H1 (cell line): Measurements from ENCODE around the gene CEP72. TPM values are rescaled to one million over a fixed set of nuclear protein-coding genes. Genes with fewer than 3 reads are reported as not detected.

Experiments
- CTCF ChIA-PET: fragments of 300-600 bp; sonication (Branson Sonifier 250); formaldehyde crosslinking; loops from one replicate; lab custom pipeline; 2021; ENCODE audit not compliant: partially characterized antibody; lab: Charles Lee
- POLR2A ChIA-PET: fragments of 300-600 bp; sonication (Branson Sonifier 250); formaldehyde crosslinking; loops from one replicate; lab custom pipeline; 2021; ENCODE audit warnings: inconsistent platforms; ENCODE audit not compliant: partially characterized antibody; lab: Charles Lee
- DNase-seq, 2 experiments: peaks; one replicate each; pipeline versions ENCODE4 v3.0.0 to v3.0.0-alpha.2; 2010 to 2022; ENCODE audit warnings: low spot score in 2 of 2, low read depth in 1 of 2, mixed read lengths in 1 of 2
- FAIRE-seq: peaks from 2 replicates; lab custom pipeline; 2011; peaks lifted over from hg19 to GRCh38; lab: Jason Lieb, UNC
- H2AFZ ChIP-seq: 2 replicates; pipeline ENCODE4 v1.8.1; 2012; ENCODE audit warnings: low read length, inconsistent platforms
- H2AK5ac ChIP-seq: 2 replicates; pipeline ENCODE4 v1.6.1; 2013; ENCODE audit warnings: low read depth, low read length
- H2BK120ac ChIP-seq: replicated peaks from 2 replicates; pipeline ENCODE3; 2013; ENCODE audit warnings: low read depth, low read length, inconsistent platforms
- H2BK12ac ChIP-seq: 2 replicates; pipeline ENCODE4 v1.6.1; 2013; ENCODE audit warnings: low read depth, low read length
- H2BK15ac ChIP-seq: 2 replicates; pipeline ENCODE4 v1.6.1; 2013; ENCODE audit warnings: low read length
- H2BK20ac ChIP-seq: 2 replicates; pipeline ENCODE4 v1.6.1; 2013; ENCODE audit warnings: low read length
- H2BK5ac ChIP-seq: 2 replicates; pipeline ENCODE4 v1.6.1; 2013; ENCODE audit warnings: low read depth, low read length
- H3K14ac ChIP-seq: 2 replicates; pipeline ENCODE4 v1.6.1; 2013; ENCODE audit warnings: inconsistent platforms; ENCODE audit not compliant: insufficient read length
- H3K18ac ChIP-seq: 2 replicates; pipeline ENCODE4 v1.6.1; 2013; ENCODE audit warnings: low read length; ENCODE audit errors: extremely low read depth
- H3K23ac ChIP-seq: 2 replicates; pipeline ENCODE4 v1.6.1; 2013; ENCODE audit warnings: inconsistent platforms; ENCODE audit not compliant: insufficient read length
- H3K23me2 ChIP-seq: 2 replicates; pipeline ENCODE4 v1.6.1; 2013; ENCODE audit warnings: low read depth, low read length
- H3K27ac ChIP-seq: 2 replicates; pipeline ENCODE4 v1.6.1; 2011; ENCODE audit warnings: low read depth, low read length, inconsistent platforms
- H3K27me3 ChIP-seq, 4 experiments: replicated peaks in 1 of 4; 1 replicate in 1 of 4; 2 replicates in 3 of 4; pipeline versions ENCODE4 v1.6.1 to v1.8.1; 2011 to 2013; ENCODE audit warnings: low read length in 3 of 4, mild to moderate bottlenecking in 3 of 4, inconsistent platforms in 2 of 4, mixed read lengths in 2 of 4, moderate library complexity in 1 of 4; ENCODE audit not compliant: control insufficient read depth in 3 of 4, insufficient read depth in 3 of 4; ENCODE audit errors: extremely low read depth in 1 of 4
- H3K36me3 ChIP-seq, 4 experiments: 2 replicates each; pipeline versions ENCODE4 v1.6.1 to v1.8.1; 2011 to 2013; ENCODE audit warnings: mild to moderate bottlenecking in 4 of 4, low read length in 3 of 4, moderate library complexity in 2 of 4, control low read depth in 1 of 4, inconsistent platforms in 1 of 4; ENCODE audit not compliant: insufficient read depth in 4 of 4, control insufficient read depth in 2 of 4
- H3K4ac ChIP-seq: replicated peaks from 2 replicates; pipeline ENCODE3; 2013; ENCODE audit warnings: low read length, low read depth, mixed read lengths, inconsistent platforms; ENCODE audit not compliant: insufficient read length
- H3K4me1 ChIP-seq, 4 experiments: replicated peaks in 1 of 4; 1 replicate in 1 of 4; 2 replicates in 3 of 4; pipeline versions ENCODE4 v1.6.1 to v1.8.1; 2011 to 2013; ENCODE audit warnings: low read length in 3 of 4, inconsistent platforms in 2 of 4, mixed read lengths in 1 of 4; ENCODE audit not compliant: insufficient read depth in 4 of 4, control insufficient read depth in 3 of 4
- H3K4me2 ChIP-seq, 2 experiments: 2 replicates each; pipeline versions ENCODE4 v1.6.1 to v1.8.1; 2011 to 2013; ENCODE audit warnings: low read depth in 2 of 2, low read length in 2 of 2, control low read depth in 1 of 2, inconsistent platforms in 1 of 2, mild to moderate bottlenecking in 1 of 2; ENCODE audit not compliant: insufficient read depth in 1 of 2
- H3K4me3 ChIP-seq, 4 experiments: fragments of 200-600, 300-600 bp in 1 of 4; sonication (generic), shearing (Covaris generic), sonication (Bioruptor Twin) in 1 of 4; 2 replicates each; pipeline versions ENCODE4 v1.5.1 to v1.8.1; 2011 to 2016; ENCODE audit warnings: low read length in 4 of 4, low read depth in 3 of 4, control low read depth in 2 of 4, inconsistent platforms in 2 of 4, mild to moderate bottlenecking in 2 of 4, mixed read lengths in 1 of 4, moderate library complexity in 1 of 4; ENCODE audit not compliant: insufficient read depth in 2 of 4; ENCODE audit errors: extremely low read depth in 1 of 4
- H3K56ac ChIP-seq: replicated peaks from 2 replicates; pipeline ENCODE3; 2013; ENCODE audit warnings: low read depth, mild to moderate bottlenecking, mixed read lengths, low read length, inconsistent platforms; ENCODE audit not compliant: insufficient read length
- H3K79me1 ChIP-seq: 2 replicates; pipeline ENCODE4 v1.6.1; 2013; ENCODE audit warnings: low read depth, low read length, control low read depth
- H3K79me2 ChIP-seq, 2 experiments: 2 replicates each; pipeline versions ENCODE4 v1.6.1 to v1.8.1; 2012 to 2013; ENCODE audit warnings: low read length in 2 of 2, mild to moderate bottlenecking in 2 of 2, inconsistent platforms in 1 of 2; ENCODE audit not compliant: insufficient read depth in 2 of 2, control insufficient read depth in 1 of 2
- H3K9ac ChIP-seq, 4 experiments: replicated peaks in 1 of 4; 1 replicate in 1 of 4; 2 replicates in 3 of 4; pipeline versions ENCODE4 v1.6.1 to v1.8.1; 2011 to 2013; ENCODE audit warnings: low read depth in 3 of 4, low read length in 3 of 4, control low read depth in 2 of 4, mild to moderate bottlenecking in 2 of 4, moderate library complexity in 2 of 4, inconsistent platforms in 1 of 4; ENCODE audit errors: extremely low read depth in 1 of 4
- H3K9me3 ChIP-seq, 2 experiments: 2 replicates each; pipeline versions ENCODE4 v1.6.1 to v1.8.1; 2012 to 2013; ENCODE audit warnings: mild to moderate bottlenecking in 2 of 2, moderate library complexity in 2 of 2, control low read depth in 1 of 2, inconsistent platforms in 1 of 2, low read depth in 1 of 2, low read length in 1 of 2, mixed read lengths in 1 of 2; ENCODE audit not compliant: insufficient read depth in 2 of 2
- H4K20me1 ChIP-seq, 2 experiments: replicated peaks in 1 of 2; 2 replicates each; pipeline versions ENCODE3 to v1.8.1; 2011 to 2013; ENCODE audit warnings: inconsistent platforms in 2 of 2, low read length in 2 of 2, mild to moderate bottlenecking in 1 of 2; ENCODE audit not compliant: insufficient read depth in 2 of 2, control insufficient read depth in 1 of 2
- H4K5ac ChIP-seq: 2 replicates; pipeline ENCODE4 v1.6.1; 2013; ENCODE audit warnings: low read length, low read depth, mixed read lengths, inconsistent platforms; ENCODE audit not compliant: insufficient read length
- H4K8ac ChIP-seq: 2 replicates; pipeline ENCODE4 v1.8.0; 2013; ENCODE audit warnings: mild to moderate bottlenecking, moderate library complexity, low read length, inconsistent platforms; ENCODE audit not compliant: insufficient read depth; ENCODE audit errors: extremely low read depth
- H4K91ac ChIP-seq: replicated peaks from 2 replicates; pipeline ENCODE3; 2013; ENCODE audit warnings: low read length, mixed read lengths, inconsistent platforms; ENCODE audit not compliant: insufficient read length
- BCL11A ChIP-seq, 2 experiments: IDR thresholded peaks; one replicate each; pipeline ENCODE4 v1.6.1; 2011; ENCODE audit warnings: low read depth in 2 of 2, low read length in 2 of 2, mild to moderate bottlenecking in 2 of 2
- CBX8 ChIP-seq: fragments of 300-800, 300-1000 bp; sonication (generic); IDR thresholded peaks from 2 replicates; pipeline ENCODE4 v1.7.1; 2016; ENCODE audit warnings: low read depth, low read length, borderline replicate concordance
- CTBP2 ChIP-seq: IDR thresholded peaks from 2 replicates; pipeline ENCODE4 v1.7.0; 2011; ENCODE audit warnings: borderline replicate concordance, mild to moderate bottlenecking, moderate library complexity, mixed read lengths, low read length; ENCODE audit not compliant: insufficient read depth, insufficient read length
- EP300 ChIP-seq, 2 experiments: IDR thresholded peaks; 1 replicate in 1 of 2; 2 replicates in 1 of 2; pipeline ENCODE4 v1.6.1; 2011 to 2012; ENCODE audit warnings: low read depth in 2 of 2, low read length in 2 of 2, mild to moderate bottlenecking in 2 of 2, borderline replicate concordance in 1 of 2, inconsistent platforms in 1 of 2, moderate library complexity in 1 of 2
- KDM4A ChIP-seq: IDR thresholded peaks from one replicate; pipeline ENCODE4 v1.7.1; 2012; ENCODE audit warnings: low read depth, mild to moderate bottlenecking, moderate library complexity, low read length, inconsistent platforms; ENCODE audit not compliant: severe bottlenecking
- MAFK ChIP-seq: IDR thresholded peaks from 2 replicates; pipeline ENCODE4 v1.6.1; 2012; ENCODE audit warnings: low read depth, mild to moderate bottlenecking, improper control_type of control experiment, low read length
- NANOG ChIP-seq: IDR thresholded peaks from 2 replicates; pipeline ENCODE4 v1.6.1; 2011; ENCODE audit warnings: low read length, low read depth, mild to moderate bottlenecking, inconsistent platforms; ENCODE audit not compliant: insufficient read depth, poor library complexity, severe bottlenecking
- NRF1 ChIP-seq: IDR thresholded peaks from 2 replicates; pipeline ENCODE4 v1.6.1; 2011; ENCODE audit warnings: mild to moderate bottlenecking, low read depth, low read length, improper control_type of control experiment
- POU5F1 ChIP-seq: IDR thresholded peaks from 2 replicates; pipeline ENCODE4 v1.6.1; 2011; ENCODE audit warnings: low read depth, mild to moderate bottlenecking, low read length, moderate library complexity
- RAD21 ChIP-seq, 2 experiments: IDR thresholded peaks in 1 of 2; conservative IDR thresholded peaks in 1 of 2; 2 replicates each; pipeline ENCODE4 v1.6.1; 2011; ENCODE audit warnings: low read depth in 2 of 2, low read length in 2 of 2, improper control_type of control experiment in 1 of 2, inconsistent platforms in 1 of 2, mild to moderate bottlenecking in 1 of 2, moderate library complexity in 1 of 2
- RBBP5 ChIP-seq: IDR thresholded peaks from 2 replicates; pipeline ENCODE4 v1.7.1; 2012; ENCODE audit warnings: low read depth, mild to moderate bottlenecking, inconsistent platforms, low read length, moderate library complexity, borderline replicate concordance
- RXRA ChIP-seq: IDR thresholded peaks from 2 replicates; pipeline ENCODE4 v1.6.1; 2011; ENCODE audit warnings: low read depth, mild to moderate bottlenecking, low read length, moderate library complexity; ENCODE audit not compliant: insufficient read depth
- TBP ChIP-seq: IDR thresholded peaks from 2 replicates; pipeline ENCODE4 v1.6.1; 2011; ENCODE audit warnings: low read depth, low read length, improper control_type of control experiment
- WGBS, 2 experiments: shearing (Covaris generic) in 1 of 2; methylation state at CpG; one replicate each; pipeline versions ENCODE4 v1.1.6 to v1.1.7; 2013 to 2015; ENCODE audit warnings: low lambda C conversion rate in 2 of 2, mixed read lengths in 2 of 2, inconsistent platforms in 1 of 2, low coverage in 1 of 2, missing lambda C conversion rate in 1 of 2; ENCODE audit not compliant: insufficient replicate concordance in 2 of 2, insufficient coverage in 1 of 2, insufficient read length in 1 of 2; ENCODE audit errors: extremely low coverage in 1 of 2, missing lambda C conversion rate in 1 of 2; 5-methylcytosine and 5-hydroxymethylcytosine counted together
- polyA plus RNA-seq, 7 experiments: library from polyadenylated mRNA; depleted of rRNA in 3 of 7; stranded (reverse) in 5 of 7; unstranded in 2 of 7; fragments of >200 nt in 5 of 7; fragments of 200-250 nt in 2 of 7; gene quantifications; 1 replicate in 5 of 7; 2 replicates in 1 of 7; 4 replicates in 1 of 7; pipeline versions ENCODE4 v1.2.1 to v1.2.3, GENCODE V29; 2011 to 2013; ENCODE audit warnings: missing spikeins in 2 of 7, mixed read lengths in 2 of 7
- total RNA-seq: library from RNA; stranded (reverse); fragmentation: NEBNext Ultra II Directional; extraction: Animal tissue kit (Norgen Biotek cat#: 25700); gene quantifications from 2 replicates; pipeline ENCODE4 v1.2.1, GENCODE V29; 2021

The CEP72 gene
- total and polyA plus RNA-seq, 2 of the 8 experiments (the other 6 are each of a cell fraction or from before 2014, with no cell fraction given), result 13.1 to 19.6 TPM

- H4K8ac ChIP-seq, result no peak overlapping the region
- peaks cover 21 to 47% (median 39%) of the 10 kb centered on the region in 4 experiments; a peak in 7 of 8 replicates for H3K36me3 ChIP-seq
- H3K23ac ChIP-seq, result no peak overlapping the region
- H3K4me2 ChIP-seq, result no peak overlapping the region
- H3K23me2 ChIP-seq, result no peaks in the 10 kb centered on the region
- H3K4me3 ChIP-seq, result no peak overlapping the region
- H2BK20ac ChIP-seq, result no peak overlapping the region
- no peak overlapping the region for H3K14ac ChIP-seq
- no peak overlapping the region for H2AFZ ChIP-seq
- DNase-seq (peak in 1 of 2 experiments; percentile 10), FAIRE-seq (no peak)
- H3K27me3 ChIP-seq, result no peaks in the 10 kb centered on the region
- no peak overlapping the region for H2AK5ac ChIP-seq
- CTCF ChIA-PET, result no interaction called here
- no peaks in the 10 kb centered on the region for H3K79me2 ChIP-seq
- no peak overlapping the region for H3K4ac ChIP-seq
- no peak overlapping the region for H2BK5ac ChIP-seq
- no peaks in the 10 kb centered on the region for H3K79me1 ChIP-seq
- H3K9ac ChIP-seq, result no peak overlapping the region
- H3K4me1 ChIP-seq, result no peaks in the 10 kb centered on the region
- POLR2A ChIA-PET, result interaction anchor here (1.3 to 2.0 kb wide), 3 partner anchors 15 to 23 kb away, joined by 3 to 4 read pairs (median 4); no protein-coding TSS in a partner anchor
- H2BK12ac ChIP-seq, result no peak overlapping the region
- H3K56ac ChIP-seq, result no peak overlapping the region
- H4K20me1 ChIP-seq, result peaks cover 5 to 12% of the 10 kb centered on the region in 2 experiments
- H2BK120ac ChIP-seq, result no peak overlapping the region
- H2BK15ac ChIP-seq, result no peak overlapping the region
- H4K5ac ChIP-seq, result no peak overlapping the region
- no peaks in the 10 kb centered on the region for H3K9me3 ChIP-seq
- no peak overlapping the region for H3K18ac ChIP-seq
- H4K91ac ChIP-seq, result no peak overlapping the region
- no peak overlapping the region for H3K27ac ChIP-seq
- 87% methylated on average over 20 of the region's 20 CpGs; no CpG with 5 or more reads in 1 of the 2 experiments for WGBS, 2 experiments
- TF ChIP-seq EP300 (IDR thresholded peaks at IDR 0.05; ENCODE audit: borderline replicate concordance in 1 of 2, low read depth in 2 of 2, low read length in 2 of 2) (no peak), CTBP2 (no peak), BCL11A (IDR thresholded peaks at IDR 0.05; ENCODE audit: low read depth in 2 of 2, low read length in 2 of 2) (no peak), RBBP5 (no peak), MAFK (no peak), RAD21 (IDR thresholded peaks at IDR 0.05 in 1 of 2, conservative IDR thresholded peaks at IDR 0.05 in 1 of 2; ENCODE audit: low read depth in 2 of 2, low read length in 2 of 2) (no peak), NANOG (no peak), NRF1 (no peak), POU5F1 (no peak), RXRA (no peak), TBP (no peak), KDM4A (no peak), CBX8 (no peak)
These were observed 24.8 kb downstream of the CEP72 start for GRCh38 chr5:636951-637350.
